NCI-H460 (cell line): ENCODE data around the gene CLCN4. TPM values are rescaled to one million over a fixed set of nuclear protein-coding genes. Genes with fewer than 3 reads are reported as not detected.

Experiments used
- DNase-seq: peaks from one replicate; pipeline ENCODE4 v3.0.0-alpha.2; 2016; ENCODE audit warnings: low read depth; ENCODE audit errors: extremely low read depth
- polyA plus RNA-seq: library from polyadenylated mRNA; depleted of rRNA; stranded (reverse); fragments of >200 nt; gene quantifications from 2 replicates; pipeline ENCODE4 v1.2.3, GENCODE V29; 2014; cell fraction: nucleus; rRNA removed
- total RNA-seq: library from RNA; depleted of rRNA; stranded (reverse); fragments of >200 nt; shearing (Covaris generic); gene quantifications from 2 replicates; pipeline ENCODE4 v1.2.3, GENCODE V29; 2014; rRNA removed

Gene CLCN4
- 3.4 and 4.1 TPM in 2 replicates for total RNA-seq
- 1.7 and 2.2 TPM in 2 replicates for polyA plus RNA-seq

DNA sequence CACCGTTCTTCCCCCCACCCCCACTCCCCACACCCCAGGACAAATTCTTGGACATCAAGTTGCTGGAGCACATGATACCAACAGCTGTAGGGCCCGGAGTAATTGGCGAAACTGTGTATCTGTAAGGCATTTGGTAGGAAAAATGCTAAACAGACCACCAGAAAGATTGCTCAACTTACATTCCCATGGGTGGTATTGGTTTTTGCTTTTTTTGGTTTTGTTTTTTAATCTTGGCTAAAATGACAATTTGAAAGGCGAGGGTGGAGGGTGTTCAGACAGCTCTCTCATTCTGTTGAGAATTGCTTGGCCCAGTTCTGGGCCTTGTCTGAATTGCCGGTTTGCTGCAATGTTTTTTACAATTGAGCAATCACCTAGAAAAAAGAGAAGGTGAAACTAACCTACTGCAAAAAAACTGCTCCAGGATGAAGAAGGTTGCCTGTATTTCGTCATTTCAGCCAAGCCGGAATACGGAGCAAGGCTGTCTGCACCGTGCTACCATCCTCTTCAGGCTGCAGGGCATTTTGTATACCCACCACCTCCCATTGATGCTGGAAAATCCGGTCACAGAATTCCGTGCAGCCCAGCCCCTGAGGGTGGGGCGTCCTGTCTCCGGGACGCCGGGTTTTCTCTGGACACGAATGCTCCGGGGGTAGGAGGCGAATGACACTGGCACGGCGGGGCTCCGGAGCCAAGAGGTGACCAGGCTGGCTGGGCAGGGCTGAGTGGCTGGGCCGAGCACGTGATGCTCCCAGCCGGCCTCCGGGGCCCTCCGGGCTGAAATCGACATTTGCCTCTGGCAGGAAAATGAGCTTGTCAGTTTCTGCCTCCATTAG lies at the start of gene CLCN4:
TSS of gene CLCN4 (plus strand) at position 777 of the 833 bp plus-strand sequence. CDS start 28,058 bp downstream, outside the sequence.
- DNase-seq, result peak; percentile 33

DNA sequence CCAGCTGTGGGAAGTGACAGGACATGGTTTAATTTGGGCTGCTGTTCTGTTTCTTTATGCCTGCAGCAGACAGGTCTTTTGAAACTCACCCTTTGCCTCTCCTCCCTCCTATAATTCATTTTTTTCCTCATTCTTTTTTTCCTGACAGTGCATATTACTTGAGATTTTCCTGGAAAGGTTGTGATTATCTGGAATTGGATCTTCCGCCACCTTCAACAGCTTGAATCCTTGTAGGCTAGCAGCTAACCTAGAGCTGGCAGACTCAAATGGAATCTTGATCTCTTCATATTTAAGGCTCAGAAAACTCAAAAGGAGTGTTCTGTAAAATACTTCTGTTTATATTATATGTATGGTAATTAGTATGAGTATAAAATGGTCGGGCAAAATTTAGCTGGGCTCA lies 49.3 kb upstream of the CLCN4 start:
- DNase-seq, result no peak

DNA sequence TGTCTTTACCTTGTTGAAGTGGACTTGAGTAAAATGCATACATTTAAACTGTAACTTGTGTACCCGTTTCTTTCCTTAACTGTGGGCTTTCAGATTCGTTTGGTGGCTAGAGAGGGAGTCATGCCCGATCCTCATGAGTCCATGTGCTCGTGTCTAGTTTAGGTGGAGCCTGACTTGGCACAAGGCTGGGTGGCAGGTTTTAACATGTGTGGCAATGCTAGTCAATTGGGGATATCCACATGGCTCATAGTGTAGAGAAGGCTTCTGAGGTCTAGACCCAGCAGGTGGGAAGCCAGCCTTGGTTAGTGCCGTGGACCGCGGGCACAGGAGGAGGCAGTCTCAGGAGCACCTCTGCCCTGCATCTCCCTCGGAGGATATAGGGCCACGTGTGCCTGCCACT lies 48.5 kb upstream of the CLCN4 start:
- no peak for DNase-seq

DNA sequence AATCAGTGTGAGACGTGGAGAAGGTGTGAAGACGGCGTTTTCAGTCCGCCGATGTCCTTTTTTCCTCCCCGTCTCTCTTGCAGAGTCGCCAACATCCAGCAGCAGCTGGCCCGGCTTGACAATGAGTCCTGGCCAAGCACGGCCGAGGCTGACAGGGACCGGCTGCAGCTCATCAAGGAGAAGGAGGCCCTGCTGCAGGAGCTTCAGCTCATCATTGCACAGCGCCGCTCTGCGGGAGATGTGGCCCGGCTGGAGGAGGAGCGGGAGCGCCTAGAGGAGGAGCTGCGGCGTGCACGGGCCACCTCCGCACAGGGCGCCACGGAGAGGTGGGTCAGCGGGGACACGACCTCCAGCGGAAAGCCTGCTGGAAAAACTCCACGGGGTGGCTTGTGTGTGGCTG lies 47.1 kb upstream of the CLCN4 start:
- DNase-seq, result no peak

DNA sequence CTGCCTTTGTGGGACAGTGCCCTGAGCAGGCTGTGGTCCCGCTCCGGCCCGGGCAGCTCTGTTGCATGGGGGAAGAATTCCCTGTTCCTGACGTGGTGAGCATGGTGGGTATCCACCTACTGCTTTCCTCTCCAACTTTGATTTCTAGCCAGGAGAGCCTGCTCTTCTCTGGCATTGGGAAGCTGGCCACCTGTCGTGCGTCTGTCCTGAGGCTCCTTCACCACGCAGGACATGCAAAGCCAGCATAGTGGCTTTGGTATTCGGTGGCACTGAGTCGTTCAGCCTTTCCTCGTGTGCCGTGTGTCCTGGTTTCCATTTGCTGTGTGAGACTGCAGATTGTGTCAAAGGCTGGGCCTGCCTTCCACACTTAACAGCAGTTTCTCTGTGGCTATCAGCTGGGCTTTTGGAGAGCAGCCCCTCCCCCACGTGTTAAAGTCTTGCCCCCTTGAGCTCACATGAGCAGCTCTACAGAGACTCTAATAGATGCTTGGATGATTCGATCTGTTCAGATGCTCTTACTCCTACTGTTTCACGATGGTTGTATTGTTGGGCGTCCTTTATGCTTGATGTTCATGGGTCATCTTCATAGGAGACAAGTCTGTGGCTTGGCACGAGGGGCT lies 46.3 kb upstream of the CLCN4 start:
- no peak for DNase-seq

DNA sequence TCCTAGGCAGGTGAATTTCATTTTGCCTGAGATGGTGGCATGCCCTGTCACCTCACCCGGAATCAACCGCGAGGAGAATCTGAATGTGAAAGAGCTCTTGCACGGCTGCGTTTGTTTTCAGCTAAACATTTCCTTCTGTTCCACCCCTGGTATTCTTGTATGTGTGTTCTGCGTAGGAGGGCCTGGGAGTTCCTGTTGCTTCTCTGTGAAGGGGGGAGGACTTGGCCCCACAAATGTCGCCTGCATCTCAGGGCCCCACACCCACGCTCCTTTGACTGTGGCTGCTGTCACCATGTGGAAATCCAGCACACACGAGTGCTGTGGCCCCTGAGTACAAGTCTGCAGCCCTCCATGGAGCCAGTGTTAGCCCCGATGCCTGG lies 45.8 kb upstream of the CLCN4 start:
- DNase-seq, result no peak

DNA sequence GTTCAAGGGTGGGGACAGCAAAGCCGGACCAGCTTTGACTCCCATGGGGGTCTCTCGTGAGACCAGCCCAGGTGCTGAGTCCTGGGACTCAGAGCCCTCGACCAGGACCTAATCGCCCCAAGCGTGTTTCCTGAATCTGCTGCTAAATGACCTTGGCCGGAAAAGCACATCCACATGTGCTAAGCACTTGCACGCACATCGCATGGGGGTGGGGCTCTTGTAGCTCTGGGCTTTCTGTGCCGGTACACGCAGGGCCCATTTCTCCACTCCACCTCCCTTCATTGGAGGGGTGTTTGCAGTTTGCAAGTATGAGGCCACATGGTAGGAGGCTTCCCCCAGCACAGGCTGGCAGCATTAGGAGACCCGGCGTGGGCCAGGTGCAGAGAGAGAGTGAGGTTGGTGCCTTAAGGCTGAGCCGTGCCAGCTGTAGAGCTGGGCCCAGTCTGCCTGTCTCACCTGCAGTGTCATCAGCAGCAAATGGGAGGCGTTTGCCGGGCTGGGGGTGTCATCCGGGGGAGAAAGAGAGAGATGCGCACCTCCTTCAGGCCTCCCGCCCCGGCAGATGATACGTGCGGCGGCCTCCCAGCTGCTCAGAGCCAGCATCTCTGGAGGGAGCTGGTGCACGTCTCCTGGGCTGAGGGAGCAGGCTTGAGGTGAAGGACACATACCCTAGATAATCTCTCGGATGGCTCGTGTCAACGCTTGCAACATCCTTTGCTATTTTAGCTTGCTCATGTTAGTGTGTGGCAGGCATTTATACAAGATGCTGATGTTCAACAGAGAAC lies 45.2 kb upstream of the CLCN4 start:
- DNase-seq, result no peak

DNA sequence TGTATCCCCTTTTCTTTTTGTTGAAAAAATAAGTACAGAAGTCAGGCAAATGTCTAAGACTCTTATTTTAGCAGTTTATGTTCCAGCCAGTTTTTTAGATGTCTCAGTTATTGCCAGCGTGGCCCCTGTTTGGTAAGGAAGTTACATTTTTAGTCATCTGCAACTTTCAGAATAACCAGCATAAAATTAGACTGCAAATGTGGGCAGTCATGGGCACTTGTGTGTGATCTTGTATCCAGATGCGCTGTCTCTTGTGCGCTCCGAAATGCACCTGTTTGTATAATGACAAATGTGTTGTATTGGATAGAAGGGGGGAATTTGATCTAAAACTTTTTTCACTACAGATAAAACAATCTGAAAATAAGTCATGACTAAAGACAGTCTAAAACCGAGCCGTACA lies 44.3 kb upstream of the CLCN4 start:
- DNase-seq, result no peak

DNA sequence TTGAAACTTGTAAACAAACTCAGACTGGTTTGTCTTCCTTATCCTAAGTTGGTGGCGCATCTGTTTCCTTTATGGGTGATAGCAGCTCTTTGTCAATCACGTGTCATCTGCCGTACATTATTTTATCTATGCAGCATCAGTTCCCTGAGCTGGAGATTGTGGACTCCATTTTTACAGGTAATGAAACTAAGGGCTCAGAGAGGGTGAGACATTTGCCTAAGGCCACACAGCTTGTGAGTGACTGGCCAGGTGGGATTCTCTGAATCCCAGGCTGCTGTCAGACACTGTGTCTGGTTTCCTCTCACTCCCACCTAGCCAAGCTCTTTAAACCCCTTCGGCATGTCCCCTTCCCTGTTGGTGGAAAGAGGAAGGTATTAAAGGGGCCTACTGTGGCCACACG lies 41.7 kb upstream of the CLCN4 start:
- DNase-seq, result no peak

DNA sequence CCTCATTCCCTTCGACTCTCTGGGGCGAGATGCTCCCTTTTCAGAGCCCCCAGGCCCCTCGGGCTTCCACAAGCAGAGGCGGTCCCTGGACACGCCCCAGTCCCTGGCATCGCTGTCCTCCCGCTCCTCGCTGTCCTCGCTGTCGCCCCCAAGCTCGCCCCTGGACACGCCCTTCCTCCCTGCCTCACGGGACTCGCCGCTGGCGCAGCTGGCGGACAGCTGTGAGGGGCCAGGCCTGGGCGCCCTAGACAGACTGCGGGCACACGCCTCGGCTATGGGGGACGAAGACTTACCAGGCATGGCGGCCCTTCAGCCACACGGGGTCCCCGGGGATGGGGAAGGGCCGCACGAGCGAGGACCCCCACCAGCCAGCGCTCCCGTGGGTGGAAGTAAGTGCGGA lies 39.5 kb upstream of the CLCN4 start:
- DNase-seq, result no peak

DNA sequence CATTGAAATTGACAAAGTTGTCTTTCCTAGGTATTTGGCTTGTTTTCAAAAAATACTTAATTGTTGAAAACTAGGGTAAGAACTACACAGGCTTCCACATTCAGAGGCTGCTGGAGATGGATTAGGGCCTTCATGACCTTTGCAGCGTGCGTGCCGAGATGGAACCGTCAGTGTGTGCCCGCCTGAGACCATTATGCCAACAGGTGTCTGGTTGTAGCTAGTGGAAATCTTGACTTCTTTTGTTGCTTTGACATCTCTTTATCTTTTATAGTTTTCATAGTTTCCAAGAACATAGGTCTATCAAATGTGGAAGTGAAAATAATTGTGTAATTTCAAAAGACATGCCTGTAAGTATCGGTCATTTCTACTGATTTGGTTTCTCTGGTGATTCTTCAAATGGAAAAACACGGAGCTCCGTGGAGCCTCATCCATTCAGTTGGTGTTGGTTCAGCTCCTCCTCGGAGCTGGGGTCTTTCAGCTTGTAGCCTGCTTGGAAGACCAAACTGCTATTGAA lies 38.9 kb upstream of the CLCN4 start:
- DNase-seq, result no peak

DNA sequence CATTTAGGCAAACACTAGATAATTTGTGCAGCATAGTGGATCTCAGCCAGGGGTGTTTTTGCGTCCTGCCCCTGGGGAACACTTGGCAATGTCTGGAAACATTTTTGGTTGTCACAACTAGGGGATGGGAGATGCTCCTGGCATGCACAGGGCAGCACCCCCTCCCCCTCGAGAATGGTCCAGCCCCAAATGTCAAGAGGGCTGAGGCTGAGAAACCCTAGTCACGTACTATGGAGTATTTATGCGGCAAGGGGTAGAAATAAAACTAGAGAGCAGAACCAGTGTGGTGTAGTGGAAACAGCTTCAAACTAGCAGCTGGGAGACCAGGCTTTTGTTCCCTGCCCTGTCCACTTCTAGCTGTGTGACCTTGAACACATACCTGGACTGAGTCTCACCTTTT lies 38.2 kb upstream of the CLCN4 start:
- no peak for DNase-seq

DNA sequence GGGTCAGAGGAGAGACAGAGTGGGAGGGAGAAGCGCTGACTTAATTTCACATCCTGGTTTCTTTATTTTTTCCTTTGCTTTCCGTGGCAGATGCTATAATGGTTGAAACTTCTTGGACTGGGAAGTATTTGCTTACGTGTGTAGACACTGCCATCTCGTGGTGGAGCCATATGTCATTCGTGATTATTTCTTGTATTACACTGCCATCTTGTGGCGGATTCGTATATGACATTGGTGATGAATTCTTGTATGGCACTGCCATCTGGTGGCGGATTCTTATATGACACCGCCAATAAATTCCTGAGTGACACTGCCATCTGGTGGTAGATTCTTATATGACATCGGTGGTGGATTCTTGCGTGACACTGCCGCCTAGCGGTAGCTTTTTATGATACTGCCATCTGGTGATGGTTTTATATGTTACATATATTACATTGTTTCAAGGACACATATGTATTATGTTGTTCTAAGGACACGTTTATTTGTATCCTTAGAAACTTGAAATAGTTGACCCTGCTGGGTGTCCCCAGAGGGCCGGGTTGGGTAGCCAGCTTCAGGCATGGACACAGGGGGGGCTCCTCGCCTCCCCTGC lies 37.3 kb upstream of the CLCN4 start:
- peak; percentile 71 for DNase-seq

DNA sequence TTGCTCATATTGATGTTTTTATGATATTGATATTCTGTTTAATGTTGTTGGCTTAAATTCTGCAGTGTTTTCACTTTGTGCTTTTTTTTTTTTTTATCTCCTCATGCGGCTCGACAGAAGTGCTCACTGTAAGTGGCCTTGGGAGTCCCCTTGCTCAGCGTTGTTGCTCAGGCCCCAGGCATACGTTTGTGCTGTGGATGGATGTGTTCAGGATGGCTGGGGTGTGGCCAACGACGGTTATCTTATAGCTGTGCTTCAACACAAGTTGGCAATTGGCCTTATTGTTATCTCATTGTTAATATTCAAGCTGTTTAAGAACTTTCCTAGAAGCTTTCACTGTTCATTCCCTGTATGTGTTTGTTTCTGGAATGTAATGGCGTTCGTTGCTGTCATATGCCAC lies 36.4 kb upstream of the CLCN4 start:
- DNase-seq, result no peak

DNA sequence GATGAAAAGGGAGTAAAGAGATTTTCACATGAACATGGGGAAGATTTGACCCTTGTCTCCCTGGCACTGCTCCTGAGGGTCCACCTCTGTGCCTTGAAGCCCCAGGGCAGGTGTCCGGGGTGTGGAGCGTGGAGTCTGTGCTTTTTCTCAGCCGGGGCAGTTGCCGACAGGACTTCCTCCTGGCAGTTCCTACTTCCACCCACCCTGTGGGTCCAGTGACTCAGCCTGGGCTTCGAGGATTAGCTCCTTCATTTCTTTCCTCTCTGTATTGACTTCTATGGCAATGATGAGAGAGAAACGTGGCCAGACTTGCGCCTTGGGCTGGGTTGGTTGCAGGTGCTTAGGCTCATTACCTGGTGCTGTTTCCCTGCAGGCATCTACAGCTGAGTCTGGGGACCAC lies 35.9 kb upstream of the CLCN4 start:
- no peak for DNase-seq

DNA sequence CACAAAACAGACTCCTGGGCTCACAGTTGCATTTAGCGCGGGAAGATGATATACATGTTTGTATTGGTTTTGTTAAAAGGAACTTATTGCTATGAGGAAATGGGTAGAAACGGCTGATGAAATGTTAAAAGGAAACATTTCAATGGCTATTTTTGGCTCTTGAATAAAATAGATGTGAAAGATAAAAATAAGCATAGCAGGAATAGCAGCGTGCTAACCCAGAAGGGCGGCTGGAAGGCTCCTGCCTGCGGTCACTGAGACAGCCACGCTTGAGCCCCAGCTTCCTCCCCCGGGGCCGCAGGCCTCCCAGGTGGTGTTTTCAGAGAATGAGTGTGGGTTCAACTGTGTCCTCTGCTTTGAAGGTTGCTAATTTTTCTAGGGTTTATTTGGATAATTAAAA lies 35.0 kb upstream of the CLCN4 start:
- DNase-seq, result no peak

DNA sequence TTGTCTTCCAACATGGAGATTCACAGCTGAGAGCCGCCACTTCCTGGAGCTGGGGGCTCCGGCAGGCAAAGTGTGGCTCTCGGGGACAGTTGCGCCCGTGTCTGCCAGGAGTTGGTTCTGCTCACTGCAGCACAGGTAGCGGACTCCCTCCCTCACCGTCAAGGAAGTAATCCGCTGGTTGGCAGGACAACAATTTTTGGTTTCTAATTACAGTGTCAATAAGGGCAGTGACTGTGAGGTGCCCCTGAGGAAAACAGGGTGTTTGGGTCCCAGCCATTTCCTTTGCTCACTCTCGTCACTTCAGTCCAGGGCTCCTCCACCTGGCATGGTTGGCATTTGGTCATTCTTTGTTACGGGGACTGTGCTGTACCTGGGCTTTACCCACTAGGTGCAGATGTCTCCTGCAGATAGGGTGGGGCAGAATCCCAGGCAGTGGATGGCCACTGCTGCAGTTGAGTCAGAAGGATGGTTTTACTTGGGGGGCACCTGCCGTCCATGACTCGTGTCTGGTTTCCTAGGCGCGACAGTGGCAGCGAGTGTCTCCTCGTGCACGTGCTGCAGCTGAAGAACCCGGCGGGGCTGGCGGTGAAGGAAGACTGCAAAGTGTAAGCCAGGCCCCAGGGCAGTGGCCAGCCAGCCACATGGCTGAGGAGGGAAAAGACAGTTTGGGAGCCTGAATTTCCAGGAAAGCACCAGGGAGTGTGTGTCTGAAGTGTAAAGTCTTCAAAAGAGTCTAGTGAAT lies 32.1 kb upstream of the CLCN4 start:
- DNase-seq, result no peak

DNA sequence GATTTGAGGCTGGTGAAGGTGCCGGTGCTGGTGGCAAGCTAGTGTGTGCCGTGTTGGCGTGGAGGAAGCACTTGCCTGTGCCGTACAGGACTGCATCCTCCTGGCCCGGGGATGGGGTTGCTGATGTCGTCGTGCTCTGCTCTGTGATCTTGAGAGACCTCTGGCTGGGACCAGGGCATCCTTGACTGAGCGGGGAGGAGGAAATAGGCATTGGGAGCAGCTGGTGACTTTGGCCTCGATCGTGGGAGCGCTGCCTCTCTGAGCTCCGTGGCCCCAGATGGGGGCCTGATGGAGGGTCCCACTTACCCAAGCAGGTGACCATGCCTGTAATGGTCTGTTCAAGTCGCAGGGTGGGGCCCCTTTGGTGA lies 31.5 kb upstream of the CLCN4 start:
- DNase-seq, result no peak

DNA sequence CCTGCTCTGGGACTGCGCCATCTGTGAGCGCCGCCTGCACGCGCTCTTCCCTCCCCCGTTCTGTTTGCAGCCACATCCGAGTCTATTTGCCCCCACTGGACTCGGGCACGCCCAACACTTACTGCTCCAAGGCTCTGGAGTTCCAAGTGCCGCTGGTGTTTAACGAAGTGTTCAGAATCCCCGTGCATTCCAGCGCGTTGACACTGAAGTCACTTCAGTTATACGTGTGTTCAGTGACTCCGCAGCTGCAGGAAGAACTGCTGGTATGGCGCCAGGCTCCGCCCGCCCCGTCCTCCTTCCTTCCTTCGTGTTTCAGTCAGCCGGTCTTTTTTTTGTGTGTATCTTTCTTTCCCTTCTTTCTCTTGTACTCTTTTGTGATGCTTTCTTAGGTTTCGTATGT lies 30.7 kb upstream of the CLCN4 start:
- DNase-seq, result no peak

DNA sequence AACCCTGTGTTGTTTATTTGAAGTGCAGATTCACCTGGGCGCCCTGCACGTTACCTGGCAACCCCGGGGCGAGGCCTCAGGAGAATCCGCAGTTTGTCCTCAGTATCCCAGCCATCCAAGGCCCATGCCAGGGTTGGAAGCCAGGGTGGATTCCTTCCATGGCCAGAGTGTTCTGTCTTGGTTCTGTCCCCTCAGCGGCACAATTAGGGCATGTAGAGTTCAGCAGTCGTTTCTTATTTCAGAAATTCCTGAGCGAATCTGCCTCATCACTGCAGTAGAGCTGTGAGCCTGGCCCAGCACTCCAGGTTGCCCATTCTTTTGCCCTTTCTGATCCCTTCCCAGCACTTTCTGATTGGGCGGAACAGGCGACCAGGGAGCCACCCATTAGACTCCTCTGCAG lies 29.9 kb upstream of the CLCN4 start:
- DNase-seq, result no peak
